Endothelial cell of umbilical vein (primary cell): ENCODE measurements around the gene CCDC60. TPM values are rescaled to one million over a fixed set of nuclear protein-coding genes. Genes with fewer than 3 reads are reported as not detected.

Experiments used
- BruUV-seq: library from RNA; stranded (reverse); fragments of 400-500 nt; replicated peaks from 2 replicates; lab custom pipeline; 2021; lab: Mats Ljungman, UMichigan
- CTCF ChIA-PET: fragments of 300-600, 350-600 bp; sonication (Branson Sonifier 250); formaldehyde crosslinking; loops from one replicate; lab custom pipeline; 2021; ENCODE audit warnings: antibody characterized with exemption, inconsistent platforms; lab: Charles Lee
- POLR2A ChIA-PET: fragments of 300-600, 350-600 bp; sonication (Branson Sonifier 250); formaldehyde crosslinking; loops from one replicate; lab custom pipeline; 2021; ENCODE audit warnings: antibody characterized with exemption, inconsistent platforms; lab: Charles Lee
- DNase-seq: peaks from one replicate; pipeline ENCODE4 v3.0.0-alpha.2; 2011; ENCODE audit warnings: low read depth, low spot score
- FAIRE-seq: peaks from 2 replicates; lab custom pipeline; 2011; peaks lifted over from hg19 to GRCh38; lab: Jason Lieb, UNC
- H2AFZ ChIP-seq: 2 replicates; pipeline ENCODE4 v1.6.0; 2012; ENCODE audit warnings: low read depth, low read length, control low read depth, inconsistent platforms
- H3K27ac ChIP-seq: 2 replicates; pipeline ENCODE4 v1.5.1; 2011; ENCODE audit warnings: low read depth, mild to moderate bottlenecking, control low read depth, low read length, moderate library complexity; ENCODE audit not compliant: insufficient read depth
- H3K27me3 ChIP-seq, 2 experiments: 2 replicates each; pipeline versions ENCODE4 v1.6.0 to v1.6.1; 2011; ENCODE audit warnings: low read length in 2 of 2, mixed read lengths in 1 of 2; ENCODE audit not compliant: control insufficient read depth in 2 of 2, insufficient read depth in 2 of 2
- H3K36me3 ChIP-seq, 2 experiments: 2 replicates in 1 of 2; 3 replicates in 1 of 2; pipeline ENCODE4 v1.5.1; 2011; ENCODE audit warnings: low read length in 2 of 2, mild to moderate bottlenecking in 1 of 2, moderate library complexity in 1 of 2; ENCODE audit not compliant: control insufficient read depth in 2 of 2, insufficient read depth in 2 of 2; ENCODE audit errors: extremely low read depth in 1 of 2
- H3K4me1 ChIP-seq: 3 replicates; pipeline ENCODE4 v1.5.1; 2011; ENCODE audit warnings: mild to moderate bottlenecking, low read length; ENCODE audit not compliant: control insufficient read depth, insufficient read depth; ENCODE audit errors: extremely low read depth
- H3K4me2 ChIP-seq: 2 replicates; pipeline ENCODE4 v1.6.1; 2011; ENCODE audit warnings: low read length, control low read depth, mixed read lengths; ENCODE audit not compliant: insufficient read depth
- H3K4me3 ChIP-seq, 3 experiments: fragments of 200-600 bp in 1 of 3; sonication (generic), shearing (Covaris generic) in 1 of 3; replicated peaks in 1 of 3; 2 replicates each; pipeline ENCODE4 v1.5.1; 2011 to 2016; ENCODE audit warnings: control low read depth in 3 of 3, low read length in 3 of 3, mild to moderate bottlenecking in 2 of 3, inconsistent platforms in 1 of 3, low read depth in 1 of 3, moderate library complexity in 1 of 3; ENCODE audit not compliant: insufficient read depth in 1 of 3
- H3K79me2 ChIP-seq: 2 replicates; pipeline ENCODE4 v1.6.0; 2012; ENCODE audit warnings: low read length, inconsistent platforms; ENCODE audit not compliant: control insufficient read depth, insufficient read depth
- H3K9ac ChIP-seq: replicated peaks from 2 replicates; pipeline ENCODE3; 2011; ENCODE audit warnings: low read length, control low read depth; ENCODE audit not compliant: insufficient read depth; ENCODE audit errors: extremely low read depth
- H3K9me1 ChIP-seq: replicated peaks from 3 replicates; pipeline ENCODE4 v1.6.0; 2011; ENCODE audit warnings: mild to moderate bottlenecking, low read length; ENCODE audit not compliant: control insufficient read depth, insufficient read depth; ENCODE audit errors: extremely low read depth
- H3K9me3 ChIP-seq: replicated peaks from 2 replicates; pipeline ENCODE4 v1.5.1; 2012; ENCODE audit warnings: low read length, inconsistent platforms; ENCODE audit not compliant: control insufficient read depth, insufficient read depth
- H4K20me1 ChIP-seq: replicated peaks from 2 replicates; pipeline ENCODE3; 2011; ENCODE audit warnings: mild to moderate bottlenecking, low read length; ENCODE audit not compliant: control insufficient read depth, insufficient read depth; ENCODE audit errors: extremely low read depth
- EZH2 ChIP-seq: IDR thresholded peaks from 2 replicates; pipeline ENCODE4 v1.6.1; 2012; ENCODE audit warnings: borderline replicate concordance, low read depth, mild to moderate bottlenecking, moderate library complexity, low read length, inconsistent platforms; ENCODE audit not compliant: severe bottlenecking
- FOS ChIP-seq: IDR thresholded peaks from 2 replicates; pipeline ENCODE4 v1.6.1; 2011; ENCODE audit warnings: mild to moderate bottlenecking, low read length, moderate library complexity, borderline replicate concordance; ENCODE audit not compliant: insufficient read depth
- GATA2 ChIP-seq: IDR thresholded peaks from 2 replicates; pipeline ENCODE4 v1.7.0; 2011; ENCODE audit warnings: low read depth, mild to moderate bottlenecking, moderate library complexity, mixed read lengths, low read length; ENCODE audit not compliant: insufficient read length, insufficient read depth
- JUN ChIP-seq: IDR thresholded peaks from 2 replicates; pipeline ENCODE4 v1.6.1; 2011; ENCODE audit warnings: borderline replicate concordance, low read depth; ENCODE audit not compliant: insufficient read length, insufficient read depth
- MAX ChIP-seq: IDR thresholded peaks from 2 replicates; pipeline ENCODE4 v1.6.1; 2011; ENCODE audit not compliant: insufficient read depth, insufficient read length
- MYC ChIP-seq: IDR thresholded peaks from one replicate; pipeline ENCODE4 v1.6.1; 2011; ENCODE audit warnings: mild to moderate bottlenecking, low read depth, low read length
- POLR2A ChIP-seq: IDR thresholded peaks from 2 replicates; pipeline ENCODE4 v1.6.1; 2012; ENCODE audit warnings: low read depth, mild to moderate bottlenecking, control low read depth, low read length
- POLR2AphosphoS5 ChIP-seq: IDR thresholded peaks from 2 replicates; pipeline ENCODE4 v1.6.1; 2012; ENCODE audit warnings: low read depth, mild to moderate bottlenecking, control low read depth, low read length, moderate library complexity; ENCODE audit not compliant: insufficient read depth
- dilution Hi-C: fragments of 300-500 bp; cut with MboI; formaldehyde crosslinking; loops from one replicate; pipeline ENCODE4 v1.15.0; 2019; ENCODE audit warnings: low sequenced_read_pairs; ENCODE audit not compliant: extremely low pct_ligation_motif_present
- intact Hi-C: fragments of 100-400 bp; cut with micrococcal nuclease; formaldehyde crosslinking; loops from one replicate; pipeline ENCODE4 v1.10.0; 2022
- polyA plus RNA-seq, 4 experiments: library from polyadenylated mRNA; depleted of rRNA in 3 of 4; stranded (reverse) in 3 of 4; unstranded in 1 of 4; fragments of >200 nt; gene quantifications; 2 replicates each; pipeline versions ENCODE4 v1.2.1 to v1.2.3, GENCODE V29; 2011 to 2012; ENCODE audit warnings: missing spikeins in 1 of 4
- total RNA-seq: library from RNA; stranded (reverse); gene quantifications from 2 replicates; pipeline ENCODE4 v1.2.3, GENCODE V29; 2021
- TF ChIP-seq, protein P1 (sequence below), 2 donors: IDR thresholded peaks; 1 replicate in 1 of 2; 2 replicates in 1 of 2; pipeline ENCODE4 v1.5.1; 2011; ENCODE audit warnings: low read length in 2 of 2, mild to moderate bottlenecking in 2 of 2, moderate library complexity in 2 of 2, control low read depth in 1 of 2, inconsistent platforms in 1 of 2, low read depth in 1 of 2; ENCODE audit not compliant: insufficient read depth in 1 of 2; ENCODE audit errors: extremely low read depth in 1 of 2

Gene CCDC60
- total and polyA plus RNA-seq, 2 donors (not counting 3 experiments of a cell fraction or from before 2014, with no cell fraction given): not detected

- FAIRE-seq: no peak
- no TSS peak for BruUV-seq
- H3K9ac ChIP-seq: no peak overlapping the region
- dilution Hi-C loops: no loop called here
- no peaks in the 10 kb centered on the region for H3K79me2 ChIP-seq
- no peaks in the 10 kb centered on the region for H3K9me3 ChIP-seq
- H4K20me1 ChIP-seq: no peaks in the 10 kb centered on the region
- CTCF ChIA-PET: no interaction called here
- TF ChIP-seq JUN (no peak), POLR2A (no peak), MAX (no peak), GATA2 (no peak), EZH2 (no peak), POLR2AphosphoS5 (no peak), FOS (no peak), MYC (no peak)
- TF ChIP-seq, protein P1, sequence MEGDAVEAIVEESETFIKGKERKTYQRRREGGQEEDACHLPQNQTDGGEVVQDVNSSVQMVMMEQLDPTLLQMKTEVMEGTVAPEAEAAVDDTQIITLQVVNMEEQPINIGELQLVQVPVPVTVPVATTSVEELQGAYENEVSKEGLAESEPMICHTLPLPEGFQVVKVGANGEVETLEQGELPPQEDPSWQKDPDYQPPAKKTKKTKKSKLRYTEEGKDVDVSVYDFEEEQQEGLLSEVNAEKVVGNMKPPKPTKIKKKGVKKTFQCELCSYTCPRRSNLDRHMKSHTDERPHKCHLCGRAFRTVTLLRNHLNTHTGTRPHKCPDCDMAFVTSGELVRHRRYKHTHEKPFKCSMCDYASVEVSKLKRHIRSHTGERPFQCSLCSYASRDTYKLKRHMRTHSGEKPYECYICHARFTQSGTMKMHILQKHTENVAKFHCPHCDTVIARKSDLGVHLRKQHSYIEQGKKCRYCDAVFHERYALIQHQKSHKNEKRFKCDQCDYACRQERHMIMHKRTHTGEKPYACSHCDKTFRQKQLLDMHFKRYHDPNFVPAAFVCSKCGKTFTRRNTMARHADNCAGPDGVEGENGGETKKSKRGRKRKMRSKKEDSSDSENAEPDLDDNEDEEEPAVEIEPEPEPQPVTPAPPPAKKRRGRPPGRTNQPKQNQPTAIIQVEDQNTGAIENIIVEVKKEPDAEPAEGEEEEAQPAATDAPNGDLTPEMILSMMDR (IDR thresholded peaks at IDR 0.05; ENCODE audit: extremely low read depth in 1 of 2, insufficient read depth in 1 of 2, low read depth in 1 of 2, low read length in 2 of 2): no peak
- H3K36me3 ChIP-seq: no peaks in the 10 kb centered on the region
- DNase-seq: no peak
- H3K27ac ChIP-seq: no peak overlapping the region
- intact Hi-C loops: no loop called here
- no peak overlapping the region for H2AFZ ChIP-seq
- POLR2A ChIA-PET: no interaction called here
- no peaks in the 10 kb centered on the region for H3K9me1 ChIP-seq
- no peaks in the 10 kb centered on the region for H3K4me1 ChIP-seq
- no peaks in the 10 kb centered on the region for H3K27me3 ChIP-seq
- H3K4me3 ChIP-seq: no peak overlapping the region
- no peak overlapping the region for H3K4me2 ChIP-seq
Observed at GRCh38 chr12:119341020-119341419, 6.5 kb downstream of the CCDC60 start.
